Activated T-cell treated with anti-CD3 and anti-CD28 coated beads, Interleukin-2, amount 50 U/mL, for 24 hours (primary cell): ENCODE results near the gene LIM2.
"Not testable (repeated sequence)": the region's sequence is repeated elsewhere in the genome, so short reads cannot be mapped to it uniquely, and the experiment has no call there.

Source experiments
- DNase-seq: peaks from one replicate; pipeline ENCODE4 v3.0.0-alpha.2; 2020
- H3K27ac Mint-ChIP-seq: 2 replicates; pipeline ENCODE4 v1.8.0; 2020; ENCODE audit warnings: mild to moderate bottlenecking, mixed read lengths
- H3K27me3 Mint-ChIP-seq: 2 replicates; pipeline ENCODE4 v1.8.0; 2020; ENCODE audit warnings: mixed read lengths
- H3K36me3 Mint-ChIP-seq: 2 replicates; pipeline ENCODE4 v1.8.0; 2020; ENCODE audit warnings: low read depth, mixed read lengths
- H3K4me1 Mint-ChIP-seq: 2 replicates; pipeline ENCODE4 v1.8.0; 2020; ENCODE audit warnings: low read depth, mixed read lengths
- H3K4me3 Mint-ChIP-seq: 2 replicates; pipeline ENCODE4 v1.8.0; 2020; ENCODE audit warnings: mild to moderate bottlenecking, moderate library complexity, mixed read lengths
- H3K9me3 Mint-ChIP-seq: 2 replicates; pipeline ENCODE4 v1.8.0; 2020; ENCODE audit warnings: mixed read lengths

LIM2 gene

GRCh38 chr19:51410950-51411748 lies 23.4 kb upstream of the LIM2 start:
- H3K27ac Mint-ChIP-seq, result no peak overlapping the region
- H3K27me3 Mint-ChIP-seq, result peaks cover 11% of the 10 kb centered on the region
- H3K36me3 Mint-ChIP-seq, result no peaks in the 10 kb centered on the region
- peaks cover 8% of the 10 kb centered on the region for H3K4me1 Mint-ChIP-seq
- no peaks in the 10 kb centered on the region for H3K9me3 Mint-ChIP-seq
- DNase-seq, result no peak
- H3K4me3 Mint-ChIP-seq, result no peak overlapping the region

GRCh38 chr19:51407511-51408131 lies 19.8 kb upstream of the LIM2 start:
- peaks cover 5% of the 10 kb centered on the region for H3K9me3 Mint-ChIP-seq
- H3K36me3 Mint-ChIP-seq, result peaks cover 8% of the 10 kb centered on the region
- peaks cover 8% of the 10 kb centered on the region for H3K4me1 Mint-ChIP-seq
- peak; percentile 44 for DNase-seq
- H3K27me3 Mint-ChIP-seq, result peaks cover 11% of the 10 kb centered on the region
- H3K27ac Mint-ChIP-seq, result no peak overlapping the region
- H3K4me3 Mint-ChIP-seq, result no peak overlapping the region

- Mint-ChIP-seq H3K4me1 (peaks cover 15% of the 10 kb centered on the region), H3K27ac (no peak overlapping the region), H3K27me3 (peaks cover 4% of the 10 kb centered on the region)
These were observed 14.3 kb upstream of the LIM2 start for GRCh38 chr19:51402117-51402516.

GRCh38 chr19:51399936-51400335 lies 12.2 kb upstream of the LIM2 start:
- Mint-ChIP-seq H3K9me3 (peaks cover 14% of the 10 kb centered on the region), H3K4me1 (peaks cover 34% of the 10 kb centered on the region), H3K36me3 (peaks cover 20% of the 10 kb centered on the region)
- not testable (repeated sequence) for H3K27me3 Mint-ChIP-seq, H3K4me3 Mint-ChIP-seq, H3K27ac Mint-ChIP-seq, DNase-seq

More at GRCh38 chr19:51402117-51402516, 14.3 kb upstream of the LIM2 start:
- H3K9me3 Mint-ChIP-seq, result peaks cover 14% of the 10 kb centered on the region
- DNase-seq, result no peak
- H3K36me3 Mint-ChIP-seq, result peaks cover 16% of the 10 kb centered on the region
- no peak overlapping the region for H3K4me3 Mint-ChIP-seq

GRCh38 chr19:51399231-51399630 lies 11.5 kb upstream of the LIM2 start:
- H3K36me3 Mint-ChIP-seq, result peaks cover 26% of the 10 kb centered on the region
- peaks cover 14% of the 10 kb centered on the region for H3K9me3 Mint-ChIP-seq
- H3K27ac Mint-ChIP-seq, result no peak overlapping the region
- DNase-seq, result no peak
- no peak overlapping the region for H3K4me3 Mint-ChIP-seq
- no peaks in the 10 kb centered on the region for H3K27me3 Mint-ChIP-seq
- peaks cover 40% of the 10 kb centered on the region for H3K4me1 Mint-ChIP-seq

- Mint-ChIP-seq H3K27me3 (no peaks in the 10 kb centered on the region), H3K9me3 (peaks cover 13% of the 10 kb centered on the region), H3K36me3 (peaks cover 21% of the 10 kb centered on the region), H3K27ac (no peak overlapping the region), H3K4me1 (peaks cover 46% of the 10 kb centered on the region), H3K4me3 (no peak overlapping the region)
- DNase-seq, result no peak
These were observed 10.4 kb upstream of the LIM2 start for GRCh38 chr19:51398096-51398704.

GRCh38 chr19:51397453-51397852 lies 9.7 kb upstream of the LIM2 start:
- not testable (repeated sequence) for H3K4me3 Mint-ChIP-seq, H3K9me3 Mint-ChIP-seq, H3K27ac Mint-ChIP-seq, H3K27me3 Mint-ChIP-seq, DNase-seq
- Mint-ChIP-seq H3K36me3 (peaks cover 18% of the 10 kb centered on the region), H3K4me1 (peaks cover 53% of the 10 kb centered on the region)

- H3K36me3 Mint-ChIP-seq, result peaks cover 13% of the 10 kb centered on the region
- H3K4me3 Mint-ChIP-seq, result no peak overlapping the region
- H3K9me3 Mint-ChIP-seq, result no peaks in the 10 kb centered on the region
- peak overlapping the region; percentile 98 for H3K27ac Mint-ChIP-seq
- H3K4me1 Mint-ChIP-seq, result peaks cover 59% of the 10 kb centered on the region
- no peak for DNase-seq
- no peaks in the 10 kb centered on the region for H3K27me3 Mint-ChIP-seq
These were observed 8.4 kb upstream of the LIM2 start for GRCh38 chr19:51396175-51396574.

GRCh38 chr19:51394050-51394836 lies 6.5 kb upstream of the LIM2 start:
- Mint-ChIP-seq H3K9me3 (no peaks in the 10 kb centered on the region), H3K4me3 (peak overlapping the region; percentile 93), H3K27ac (peak overlapping the region; percentile 98), H3K36me3 (peaks cover 12% of the 10 kb centered on the region), H3K27me3 (no peaks in the 10 kb centered on the region), H3K4me1 (peaks cover 60% of the 10 kb centered on the region)
- DNase-seq, result peak; percentile 90

GRCh38 chr19:51392701-51393100 lies 4.9 kb upstream of the LIM2 start:
- H3K36me3 Mint-ChIP-seq, result peaks cover 12% of the 10 kb centered on the region
- H3K4me1 Mint-ChIP-seq, result peaks cover 58% of the 10 kb centered on the region
- no peaks in the 10 kb centered on the region for H3K27me3 Mint-ChIP-seq
- H3K27ac Mint-ChIP-seq, result peak overlapping the region; percentile 26
- H3K9me3 Mint-ChIP-seq, result no peaks in the 10 kb centered on the region
- no peak for DNase-seq
- H3K4me3 Mint-ChIP-seq, result peak overlapping the region; percentile 16

- Mint-ChIP-seq H3K9me3 (no peaks in the 10 kb centered on the region), H3K27ac (no peak overlapping the region), H3K36me3 (peaks cover 11% of the 10 kb centered on the region), H3K4me1 (peaks cover 49% of the 10 kb centered on the region), H3K4me3 (no peak overlapping the region), H3K27me3 (no peaks in the 10 kb centered on the region)
- DNase-seq, result no peak
These were observed 3.4 kb upstream of the LIM2 start for GRCh38 chr19:51391073-51391611.

GRCh38 chr19:51389143-51389542 lies 1.4 kb upstream of the LIM2 start:
- DNase-seq, result no peak
- Mint-ChIP-seq H3K27me3 (no peaks in the 10 kb centered on the region), H3K27ac (no peak overlapping the region), H3K4me3 (no peak overlapping the region), H3K36me3 (no peaks in the 10 kb centered on the region), H3K4me1 (peaks cover 31% of the 10 kb centered on the region), H3K9me3 (no peaks in the 10 kb centered on the region)

GRCh38 chr19:51386882-51387520 lies 773 bp downstream of the LIM2 start:
- Mint-ChIP-seq H3K27me3 (no peaks in the 10 kb centered on the region), H3K27ac (peak overlapping the region; percentile 35)

GRCh38 chr19:51382004-51382403 lies 5.8 kb downstream of the LIM2 start:
- Mint-ChIP-seq H3K4me1 (peaks cover 29% of the 10 kb centered on the region), H3K4me3 (no peak overlapping the region)

More at GRCh38 chr19:51386882-51387520, 773 bp downstream of the LIM2 start:
- Mint-ChIP-seq H3K9me3 (peaks cover under 1% of the 10 kb centered on the region), H3K36me3 (no peaks in the 10 kb centered on the region), H3K4me3 (peak overlapping the region; percentile 15), H3K4me1 (peaks cover 19% of the 10 kb centered on the region)
- no peak for DNase-seq

More at GRCh38 chr19:51382004-51382403, 5.8 kb downstream of the LIM2 start:
- H3K9me3 Mint-ChIP-seq, result peaks cover 2% of the 10 kb centered on the region
- no peaks in the 10 kb centered on the region for H3K36me3 Mint-ChIP-seq
- no peak for DNase-seq
- no peak overlapping the region for H3K27ac Mint-ChIP-seq
- no peaks in the 10 kb centered on the region for H3K27me3 Mint-ChIP-seq
